H1 (cell line): ENCODE results near the gene MYLK2.

ENCODE experiments used
- ATF2 ChIP-seq: IDR thresholded peaks from 2 replicates; pipeline ENCODE4 v1.6.1; 2012; ENCODE audit warnings: low read length, inconsistent platforms
- CBX5 ChIP-seq: fragments of 300-800, 300-1000 bp; sonication (generic); IDR thresholded peaks from 2 replicates; pipeline ENCODE4 v1.7.1; 2016; ENCODE audit warnings: antibody characterized with exemption, low read length, low read depth
- CTCF ChIP-seq, 3 experiments: IDR thresholded peaks; 1 replicate in 2 of 3; 2 replicates in 1 of 3; pipeline versions ENCODE4 v1.5.1 to v1.6.1; 2011; ENCODE audit warnings: low read length in 3 of 3, mild to moderate bottlenecking in 3 of 3, inconsistent platforms in 2 of 3, low read depth in 1 of 3, moderate library complexity in 1 of 3; ENCODE audit not compliant: insufficient read depth in 1 of 3; ENCODE audit errors: control extremely low read depth in 1 of 3
- EGR1 ChIP-seq: IDR thresholded peaks from 2 replicates; pipeline ENCODE4 v1.6.1; 2011; ENCODE audit warnings: low read depth, low read length, borderline replicate concordance
- EZH2 ChIP-seq: fragments of 200-600 bp; sonication (generic); IDR thresholded peaks from 2 replicates; pipeline ENCODE4 v1.7.1; 2012; ENCODE audit warnings: low read depth, mild to moderate bottlenecking, moderate library complexity, low read length, inconsistent platforms; ENCODE audit not compliant: severe bottlenecking
- FOSL1 ChIP-seq: IDR thresholded peaks from 2 replicates; pipeline ENCODE4 v1.6.1; 2011; ENCODE audit warnings: mild to moderate bottlenecking, low read depth, low read length, moderate library complexity; ENCODE audit not compliant: insufficient read depth
- GABPA ChIP-seq: IDR thresholded peaks from 2 replicates; pipeline ENCODE4 v1.6.1; 2011; ENCODE audit warnings: mild to moderate bottlenecking, low read length, moderate library complexity, borderline replicate concordance; ENCODE audit not compliant: insufficient read depth
- MAX ChIP-seq: IDR thresholded peaks from 2 replicates; pipeline ENCODE4 v1.6.1; 2012; ENCODE audit warnings: inconsistent platforms
- POU5F1 ChIP-seq: IDR thresholded peaks from 2 replicates; pipeline ENCODE4 v1.6.1; 2011; ENCODE audit warnings: low read depth, mild to moderate bottlenecking, low read length, moderate library complexity
- RAD21 ChIP-seq, 2 experiments: IDR thresholded peaks in 1 of 2; conservative IDR thresholded peaks in 1 of 2; 2 replicates each; pipeline ENCODE4 v1.6.1; 2011; ENCODE audit warnings: low read depth in 2 of 2, low read length in 2 of 2, improper control_type of control experiment in 1 of 2, inconsistent platforms in 1 of 2, mild to moderate bottlenecking in 1 of 2, moderate library complexity in 1 of 2
- SP1 ChIP-seq: IDR thresholded peaks from 2 replicates; pipeline ENCODE4 v1.6.1; 2011; ENCODE audit warnings: low read depth, low read length
- TEAD4 ChIP-seq: IDR thresholded peaks from 2 replicates; pipeline ENCODE4 v1.6.1; 2012; ENCODE audit warnings: low read depth, low read length, inconsistent platforms, mixed read lengths
- ZNF274 ChIP-seq: IDR thresholded peaks from 2 replicates; pipeline ENCODE4 v1.7.0; 2012; ENCODE audit warnings: low read length, borderline replicate concordance; ENCODE audit errors: extremely low read depth
- TF ChIP-seq, protein P1 (sequence below): IDR thresholded peaks from 2 replicates; pipeline ENCODE4 v1.6.1; 2012; ENCODE audit warnings: inconsistent platforms

GRCh38 chr20:31883829-31884228, 64.7 kb downstream of the MYLK2 start:
- TF ChIP-seq RAD21 (IDR thresholded peaks at IDR 0.05 in 1 of 2, conservative IDR thresholded peaks at IDR 0.05 in 1 of 2; ENCODE audit: low read depth in 2 of 2, low read length in 2 of 2): no peak
- no peak for TF ChIP-seq CTCF (IDR thresholded peaks at IDR 0.05; ENCODE audit: control extremely low read depth in 1 of 3, insufficient read depth in 1 of 3, low read depth in 1 of 3, low read length in 3 of 3)
- no peak for TF ChIP-seq EZH2
- no peak for TF ChIP-seq SP1
- TF ChIP-seq, protein P1, sequence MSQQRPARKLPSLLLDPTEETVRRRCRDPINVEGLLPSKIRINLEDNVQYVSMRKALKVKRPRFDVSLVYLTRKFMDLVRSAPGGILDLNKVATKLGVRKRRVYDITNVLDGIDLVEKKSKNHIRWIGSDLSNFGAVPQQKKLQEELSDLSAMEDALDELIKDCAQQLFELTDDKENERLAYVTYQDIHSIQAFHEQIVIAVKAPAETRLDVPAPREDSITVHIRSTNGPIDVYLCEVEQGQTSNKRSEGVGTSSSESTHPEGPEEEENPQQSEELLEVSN: no peak
- TF ChIP-seq MAX: no peak
- no peak for TF ChIP-seq POU5F1
- no peak for TF ChIP-seq ATF2
- TF ChIP-seq CBX5: no peak
- no peak for TF ChIP-seq EGR1
- no peak for TF ChIP-seq GABPA
- no peak for TF ChIP-seq TEAD4
- TF ChIP-seq ZNF274: no peak
- TF ChIP-seq FOSL1: no peak
